ENCODE measurements around the gene WDR89.

Gene WDR89, protein sequence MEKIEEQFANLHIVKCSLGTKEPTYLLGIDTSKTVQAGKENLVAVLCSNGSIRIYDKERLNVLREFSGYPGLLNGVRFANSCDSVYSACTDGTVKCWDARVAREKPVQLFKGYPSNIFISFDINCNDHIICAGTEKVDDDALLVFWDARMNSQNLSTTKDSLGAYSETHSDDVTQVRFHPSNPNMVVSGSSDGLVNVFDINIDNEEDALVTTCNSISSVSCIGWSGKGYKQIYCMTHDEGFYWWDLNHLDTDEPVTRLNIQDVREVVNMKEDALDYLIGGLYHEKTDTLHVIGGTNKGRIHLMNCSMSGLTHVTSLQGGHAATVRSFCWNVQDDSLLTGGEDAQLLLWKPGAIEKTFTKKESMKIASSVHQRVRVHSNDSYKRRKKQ

DNA sequence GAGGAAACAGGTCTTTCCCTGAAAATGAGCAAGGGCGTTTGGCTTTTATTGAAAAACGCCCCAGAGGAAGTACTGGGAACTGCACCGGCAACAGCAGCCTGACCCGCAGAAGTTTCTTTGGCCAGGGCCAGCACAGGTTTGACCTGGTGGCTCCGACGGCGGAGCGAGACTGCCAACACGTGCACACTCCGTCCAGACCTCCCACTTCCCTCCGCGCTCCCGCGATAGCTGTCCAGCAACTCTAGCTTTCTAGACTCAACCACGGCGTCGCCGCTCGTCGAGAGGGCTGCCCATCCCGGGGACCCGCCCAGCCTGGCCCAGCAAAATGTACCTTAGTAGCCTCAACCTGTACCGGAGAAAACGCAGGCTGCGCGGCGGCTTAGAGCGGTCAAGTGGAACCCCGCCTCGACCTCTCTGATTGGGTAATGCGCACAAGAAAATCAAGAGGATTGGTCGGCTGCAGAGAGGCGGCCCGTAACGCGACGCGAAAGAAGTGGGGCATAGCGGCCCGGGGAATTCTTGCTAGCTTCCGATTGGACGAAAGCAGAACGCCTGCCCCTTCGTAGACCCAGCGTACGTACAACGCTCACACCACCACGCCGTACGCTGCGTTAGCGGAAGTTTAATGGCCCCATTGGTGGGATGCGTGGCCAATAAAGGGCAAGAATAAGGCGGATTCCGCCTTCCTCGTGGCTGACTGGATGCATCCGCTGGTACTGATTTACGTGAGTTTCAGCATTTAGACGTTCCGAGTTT, at the start of gene WDR89:
Gene WDR89, minus strand, starts transcription at position 399 of the 756 bp plus-strand sequence. CDS start 41,929 bp downstream, outside the sequence.
- Histone ChIP-seq H3K9me3 (ENCODE audit: control insufficient read depth in 5 of 5, low read length in 5 of 5) (no peaks in the 10 kb centered on the region), H3K9ac (ENCODE audit: low read length in 5 of 5) (peak within 1 kb of the TSS; percentile 78 to 98 (median 92)), H3K4me3 (ENCODE audit: low read depth in 1 of 5, low read length in 5 of 5) (peak within 1 kb of the TSS; percentile 71 to 91 (median 86)), H3K4me1 (ENCODE audit: control insufficient read depth in 5 of 5, insufficient read depth in 5 of 5, low read length in 5 of 5) (peaks cover 0 to 16% (median 12%) of the 10 kb centered on the region in 5 donors), H3K36me3 (ENCODE audit: control insufficient read depth in 5 of 5, insufficient read depth in 5 of 5, low read length in 5 of 5) (no peaks in the 10 kb centered on the region), H3K27ac (ENCODE audit: low read depth, low read length) (peak within 1 kb of the TSS; percentile 85), H3K27me3 (ENCODE audit: control insufficient read depth in 5 of 5, insufficient read depth in 4 of 5, low read length in 5 of 5) (no peaks in the 10 kb centered on the region)

DNA sequence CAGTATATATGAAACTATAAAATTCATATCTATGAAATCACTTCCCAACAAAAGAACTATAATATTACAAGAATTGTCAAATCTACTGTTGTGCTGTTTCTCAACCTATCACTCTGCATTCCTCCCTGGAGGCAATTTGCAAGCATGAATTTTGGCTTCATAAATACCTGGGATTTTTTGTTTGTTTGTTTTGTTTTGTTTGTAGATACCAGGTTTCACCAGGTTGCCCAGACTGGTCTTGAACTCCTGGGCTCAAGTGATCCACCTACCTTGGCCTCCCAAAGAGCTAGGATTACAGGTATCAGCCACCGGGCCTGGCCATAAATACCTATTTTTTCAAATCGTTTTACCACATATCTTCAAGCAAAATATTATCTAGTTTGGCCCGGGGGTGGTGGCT, 47.5 kb upstream of the WDR89 start:
- Histone ChIP-seq H3K27ac (ENCODE audit: low read depth, low read length) (no peak overlapping the region), H3K4me3 (ENCODE audit: low read depth in 1 of 5, low read length in 5 of 5) (no peak overlapping the region), H3K9me3 (ENCODE audit: control insufficient read depth in 5 of 5, low read length in 5 of 5) (no peaks in the 10 kb centered on the region), H3K9ac (ENCODE audit: low read length in 5 of 5) (no peak overlapping the region), H3K36me3 (ENCODE audit: control insufficient read depth in 5 of 5, insufficient read depth in 5 of 5, low read length in 5 of 5) (peaks cover 5 to 10% (median 6%) of the 10 kb centered on the region in 5 donors), H3K27me3 (ENCODE audit: control insufficient read depth in 5 of 5, insufficient read depth in 4 of 5, low read length in 5 of 5) (no peaks in the 10 kb centered on the region), H3K4me1 (ENCODE audit: control insufficient read depth in 5 of 5, insufficient read depth in 5 of 5, low read length in 5 of 5) (no peaks in the 10 kb centered on the region)

DNA sequence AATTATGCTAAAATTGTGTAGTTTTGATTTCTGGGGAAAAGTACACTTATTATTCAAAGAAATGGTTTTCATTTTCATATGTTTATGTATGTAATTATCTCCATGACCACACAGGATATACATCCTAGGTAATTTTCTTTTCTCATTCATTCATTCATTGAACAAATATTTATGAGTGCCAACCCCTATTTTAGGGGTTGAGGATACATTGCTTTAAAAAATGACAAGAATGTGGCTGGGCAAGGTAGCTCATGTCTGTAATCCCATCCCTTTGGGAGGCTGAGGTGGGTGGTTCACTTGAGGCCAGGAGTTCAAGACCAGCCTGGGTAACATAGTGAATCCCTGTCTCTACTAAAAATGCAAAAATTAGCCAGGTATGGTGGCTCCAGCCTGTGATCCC, 45.3 kb upstream of the WDR89 start:
- H3K4me1 ChIP-seq (ENCODE audit: control insufficient read depth in 5 of 5, insufficient read depth in 5 of 5, low read length in 5 of 5) = no peaks in the 10 kb centered on the region
- H3K4me3 ChIP-seq (ENCODE audit: low read depth in 1 of 5, low read length in 5 of 5) = no peak overlapping the region
- peaks cover 5 to 10% (median 6%) of the 10 kb centered on the region in 5 donors for H3K36me3 ChIP-seq (ENCODE audit: control insufficient read depth in 5 of 5, insufficient read depth in 5 of 5, low read length in 5 of 5)
- no peaks in the 10 kb centered on the region for H3K9me3 ChIP-seq (ENCODE audit: control insufficient read depth in 5 of 5, low read length in 5 of 5)
- no peaks in the 10 kb centered on the region for H3K27me3 ChIP-seq (ENCODE audit: control insufficient read depth in 5 of 5, insufficient read depth in 4 of 5, low read length in 5 of 5)
- H3K27ac ChIP-seq (ENCODE audit: low read depth, low read length) = no peak overlapping the region
- no peak overlapping the region for H3K9ac ChIP-seq (ENCODE audit: low read length in 5 of 5)

DNA sequence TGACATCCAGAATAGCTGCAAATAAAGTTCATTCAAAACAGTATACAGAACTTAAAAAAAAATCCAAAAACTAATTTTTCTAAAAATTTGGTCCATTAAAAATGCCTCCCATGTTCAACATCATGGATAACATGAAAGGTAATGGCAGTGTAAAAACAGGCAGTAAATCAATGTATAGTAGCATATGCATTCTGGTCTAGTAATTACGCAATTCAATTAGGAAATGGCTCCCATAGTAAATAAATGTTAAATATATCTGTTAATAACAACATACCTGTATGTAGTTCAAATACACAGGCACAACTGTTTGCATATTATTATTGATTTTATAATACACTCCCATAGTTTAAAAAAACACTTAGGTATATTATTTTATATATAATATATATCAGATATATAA, 43.7 kb upstream of the WDR89 start:
- H3K9me3 ChIP-seq (ENCODE audit: control insufficient read depth in 5 of 5, low read length in 5 of 5) = no peaks in the 10 kb centered on the region
- peaks cover 5 to 10% (median 6%) of the 10 kb centered on the region in 5 donors for H3K36me3 ChIP-seq (ENCODE audit: control insufficient read depth in 5 of 5, insufficient read depth in 5 of 5, low read length in 5 of 5)
- no peaks in the 10 kb centered on the region for H3K4me1 ChIP-seq (ENCODE audit: control insufficient read depth in 5 of 5, insufficient read depth in 5 of 5, low read length in 5 of 5)

DNA sequence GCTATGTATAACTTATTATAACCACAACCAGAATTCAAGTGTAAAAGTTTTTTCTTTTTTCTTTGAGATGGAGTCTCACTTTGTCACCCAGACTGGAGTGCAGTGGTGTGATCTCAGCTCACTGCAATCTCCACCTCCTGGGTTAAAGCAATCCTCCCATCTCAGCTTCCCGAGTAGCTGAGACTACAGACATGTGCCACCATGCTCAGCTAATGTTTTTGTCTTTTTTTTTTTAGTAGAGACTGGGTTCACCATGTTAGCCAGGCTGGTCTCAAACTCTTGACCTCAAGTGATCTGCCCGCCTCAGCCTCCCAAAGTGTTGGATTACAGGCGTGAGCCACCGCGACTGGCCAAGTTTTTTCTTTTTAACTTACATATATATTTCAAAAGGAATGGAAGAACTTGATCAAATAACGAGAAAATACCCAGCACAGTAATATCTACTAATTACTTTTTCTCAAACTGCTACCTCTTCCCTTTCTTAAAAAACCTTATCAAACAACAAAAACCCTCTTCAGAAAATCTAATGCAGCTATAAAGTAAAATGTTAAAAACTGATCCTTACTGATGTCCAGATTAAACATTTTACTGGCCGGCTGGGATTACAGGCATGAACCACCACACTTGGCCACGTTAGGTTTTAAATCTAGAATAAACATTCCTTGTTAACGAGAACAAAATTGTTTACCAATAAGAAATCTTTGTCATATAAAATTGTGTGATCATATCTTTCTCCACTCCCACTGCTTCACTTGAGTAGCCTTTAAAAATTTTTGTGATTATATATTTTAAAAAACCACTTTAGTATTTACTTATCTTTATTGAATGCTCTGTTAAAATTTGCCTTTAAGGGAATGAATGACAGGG, 41.3 kb upstream of the WDR89 start:
- Histone ChIP-seq H3K9me3 (ENCODE audit: control insufficient read depth in 5 of 5, low read length in 5 of 5) (no peaks in the 10 kb centered on the region), H3K27me3 (ENCODE audit: control insufficient read depth in 5 of 5, insufficient read depth in 4 of 5, low read length in 5 of 5) (no peaks in the 10 kb centered on the region), H3K4me3 (ENCODE audit: low read depth in 1 of 5, low read length in 5 of 5) (no peak overlapping the region), H3K9ac (ENCODE audit: low read length in 5 of 5) (no peak overlapping the region), H3K36me3 (ENCODE audit: control insufficient read depth in 5 of 5, insufficient read depth in 5 of 5, low read length in 5 of 5) (peaks cover 5 to 9% (median 8%) of the 10 kb centered on the region in 5 donors), H3K27ac (ENCODE audit: low read depth, low read length) (no peak overlapping the region), H3K4me1 (ENCODE audit: control insufficient read depth in 5 of 5, insufficient read depth in 5 of 5, low read length in 5 of 5) (no peaks in the 10 kb centered on the region)

More for the DNA sequence above, 43.7 kb upstream of the WDR89 start:
- Histone ChIP-seq H3K4me3 (ENCODE audit: low read depth in 1 of 5, low read length in 5 of 5) (no peak overlapping the region), H3K9ac (ENCODE audit: low read length in 5 of 5) (no peak overlapping the region), H3K27me3 (ENCODE audit: control insufficient read depth in 5 of 5, insufficient read depth in 4 of 5, low read length in 5 of 5) (no peaks in the 10 kb centered on the region), H3K27ac (ENCODE audit: low read depth, low read length) (no peak overlapping the region)

DNA sequence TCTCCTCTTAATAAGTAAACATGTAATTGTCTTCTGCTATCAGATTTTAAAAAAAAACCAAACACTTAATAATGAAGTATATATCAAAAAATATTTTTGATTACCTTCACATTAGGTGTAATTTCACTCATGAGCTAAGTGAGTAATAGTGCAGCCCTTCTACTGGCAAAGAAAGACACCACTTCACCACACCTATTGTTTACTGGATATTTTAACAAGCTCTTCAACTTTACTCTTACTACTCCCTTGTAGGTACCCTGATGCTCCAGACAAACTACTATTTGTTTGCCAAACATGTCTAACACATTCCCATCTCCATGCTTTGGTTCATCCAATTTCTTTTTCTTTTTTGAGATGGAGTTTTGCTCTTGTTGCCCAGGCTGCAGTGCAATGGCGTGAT, 36.9 kb upstream of the WDR89 start:
- Histone ChIP-seq H3K4me1 (ENCODE audit: control insufficient read depth in 5 of 5, insufficient read depth in 5 of 5, low read length in 5 of 5) (no peaks in the 10 kb centered on the region), H3K36me3 (ENCODE audit: control insufficient read depth in 5 of 5, insufficient read depth in 5 of 5, low read length in 5 of 5) (peaks cover 5 to 11% (median 8%) of the 10 kb centered on the region in 5 donors), H3K27ac (ENCODE audit: low read depth, low read length) (no peak overlapping the region), H3K9ac (ENCODE audit: low read length in 5 of 5) (no peak overlapping the region), H3K9me3 (ENCODE audit: control insufficient read depth in 5 of 5, low read length in 5 of 5) (no peaks in the 10 kb centered on the region), H3K27me3 (ENCODE audit: control insufficient read depth in 5 of 5, insufficient read depth in 4 of 5, low read length in 5 of 5) (no peaks in the 10 kb centered on the region), H3K4me3 (ENCODE audit: low read depth in 1 of 5, low read length in 5 of 5) (no peak overlapping the region)

DNA sequence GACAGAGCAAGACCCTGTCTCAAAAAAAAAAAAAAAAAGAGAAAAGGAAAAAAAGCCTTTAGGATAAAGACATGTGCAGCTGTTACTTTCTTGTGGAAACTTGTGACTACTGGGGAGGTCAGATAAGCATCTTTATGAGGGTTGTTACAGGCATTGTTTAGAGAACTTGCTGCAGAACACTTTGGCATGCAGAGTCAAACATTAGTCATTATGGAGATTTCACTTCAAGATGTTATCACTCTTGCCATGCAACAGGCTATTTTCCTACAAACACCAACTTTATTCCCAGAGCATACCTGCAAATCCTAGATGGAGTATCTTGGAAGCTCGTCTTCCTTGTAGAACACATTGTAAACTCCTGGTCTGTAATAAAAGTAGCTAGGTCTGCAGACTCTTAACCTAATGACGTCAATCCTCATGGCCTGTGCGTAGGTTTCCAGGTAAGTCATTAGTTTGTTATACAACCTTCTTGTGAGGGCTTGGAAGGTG, 36.3 kb upstream of the WDR89 start:
- Histone ChIP-seq H3K4me1 (ENCODE audit: control insufficient read depth in 5 of 5, insufficient read depth in 5 of 5, low read length in 5 of 5) (no peaks in the 10 kb centered on the region), H3K4me3 (ENCODE audit: low read depth in 1 of 5, low read length in 5 of 5) (no peak overlapping the region), H3K9me3 (ENCODE audit: control insufficient read depth in 5 of 5, low read length in 5 of 5) (no peaks in the 10 kb centered on the region), H3K36me3 (ENCODE audit: control insufficient read depth in 5 of 5, insufficient read depth in 5 of 5, low read length in 5 of 5) (peaks cover 5 to 11% (median 8%) of the 10 kb centered on the region in 5 donors), H3K27ac (ENCODE audit: low read depth, low read length) (no peak overlapping the region), H3K9ac (ENCODE audit: low read length in 5 of 5) (no peak overlapping the region), H3K27me3 (ENCODE audit: control insufficient read depth in 5 of 5, insufficient read depth in 4 of 5, low read length in 5 of 5) (no peaks in the 10 kb centered on the region)

DNA sequence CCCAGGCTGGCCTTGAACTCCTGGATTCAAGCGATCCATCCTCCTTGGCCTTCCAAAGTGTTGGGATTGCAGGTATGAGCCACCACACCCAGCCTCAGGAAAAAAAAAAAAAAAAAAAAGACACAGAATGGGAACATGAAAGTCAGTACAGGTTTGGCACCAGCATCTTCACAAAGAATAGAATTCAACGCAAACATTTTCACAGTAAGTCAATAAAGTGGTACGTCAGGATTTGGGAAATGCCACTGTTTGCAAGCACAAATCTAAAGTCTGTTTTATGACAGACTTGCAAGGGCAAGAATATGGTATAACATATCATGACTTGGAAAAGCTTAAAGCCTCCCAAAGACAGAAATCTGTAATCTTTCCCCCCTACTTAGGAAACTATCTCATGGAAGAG, 34.9 kb upstream of the WDR89 start:
- no peaks in the 10 kb centered on the region for H3K27me3 ChIP-seq (ENCODE audit: control insufficient read depth in 5 of 5, insufficient read depth in 4 of 5, low read length in 5 of 5)
- no peak overlapping the region for H3K4me3 ChIP-seq (ENCODE audit: low read depth in 1 of 5, low read length in 5 of 5)
- no peaks in the 10 kb centered on the region for H3K4me1 ChIP-seq (ENCODE audit: control insufficient read depth in 5 of 5, insufficient read depth in 5 of 5, low read length in 5 of 5)
- peaks cover 5 to 11% (median 8%) of the 10 kb centered on the region in 5 donors for H3K36me3 ChIP-seq (ENCODE audit: control insufficient read depth in 5 of 5, insufficient read depth in 5 of 5, low read length in 5 of 5)
- H3K27ac ChIP-seq (ENCODE audit: low read depth, low read length) = no peak overlapping the region
- no peaks in the 10 kb centered on the region for H3K9me3 ChIP-seq (ENCODE audit: control insufficient read depth in 5 of 5, low read length in 5 of 5)
- H3K9ac ChIP-seq (ENCODE audit: low read length in 5 of 5) = no peak overlapping the region

DNA sequence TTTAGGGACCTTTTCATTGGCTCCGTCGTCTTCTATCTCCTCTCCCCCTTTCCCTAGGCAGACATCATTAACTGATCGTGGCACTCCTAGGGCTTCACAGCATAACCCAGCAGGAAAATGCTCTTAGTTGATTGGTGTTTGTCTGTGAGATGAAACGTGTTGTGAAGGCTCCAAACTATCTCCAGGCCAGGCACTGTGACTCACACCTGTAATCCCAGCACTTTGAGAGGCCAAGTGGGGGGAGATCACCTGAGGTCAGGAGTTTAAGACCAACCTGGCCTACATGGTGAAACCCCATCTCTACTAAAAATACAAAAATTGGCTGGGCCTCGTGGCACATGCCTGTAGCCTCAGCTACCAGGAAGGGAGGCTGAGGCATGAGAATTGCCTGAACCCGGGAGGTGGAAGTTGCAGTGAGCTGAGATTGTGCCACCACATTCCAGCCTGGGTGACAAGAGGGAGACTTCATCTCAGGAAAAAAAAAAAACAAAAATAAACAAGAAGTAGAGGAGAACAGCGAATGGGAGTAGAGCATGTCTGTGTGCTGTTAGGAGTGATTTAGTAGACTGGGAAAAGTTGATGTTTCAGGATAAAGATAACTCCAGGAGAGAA, 32.3 kb upstream of the WDR89 start:
- H3K4me3 ChIP-seq (ENCODE audit: low read depth in 1 of 5, low read length in 5 of 5) = no peak overlapping the region
- peaks cover 5 to 11% (median 8%) of the 10 kb centered on the region in 5 donors for H3K36me3 ChIP-seq (ENCODE audit: control insufficient read depth in 5 of 5, insufficient read depth in 5 of 5, low read length in 5 of 5)
- H3K9ac ChIP-seq (ENCODE audit: low read length in 5 of 5) = no peak overlapping the region
- no peak overlapping the region for H3K27ac ChIP-seq (ENCODE audit: low read depth, low read length)
- H3K27me3 ChIP-seq (ENCODE audit: control insufficient read depth in 5 of 5, insufficient read depth in 4 of 5, low read length in 5 of 5) = no peaks in the 10 kb centered on the region
- H3K9me3 ChIP-seq (ENCODE audit: control insufficient read depth in 5 of 5, low read length in 5 of 5) = no peaks in the 10 kb centered on the region
- no peaks in the 10 kb centered on the region for H3K4me1 ChIP-seq (ENCODE audit: control insufficient read depth in 5 of 5, insufficient read depth in 5 of 5, low read length in 5 of 5)

All from subcutaneous abdominal adipose tissue (tissue), 5 donors.